Fibroblast of skin of abdomen (primary cell): Measurements from ENCODE around the gene GNG8.

Experiments used
- DNase-seq: peaks from one replicate; pipeline ENCODE4 v3.0.0-alpha.2; 2013

The GNG8 gene

GRCh38 chr19:46601318-46602224 is 34.4 kb downstream of the GNG8 start, which contains the start of gene CALM3:
CALM3 (plus strand) TSS chr19:46601330; CDS start chr19:46601435, 105 bp downstream.
- no peak for DNase-seq

GRCh38 chr19:46600384-46601317 is 35.4 kb downstream of the GNG8 start:
- DNase-seq, result peak; percentile 98

GRCh38 chr19:46599716-46600373 is 36.2 kb downstream of the GNG8 start:
- DNase-seq, result no peak

GRCh38 chr19:46598372-46598917 is 37.6 kb downstream of the GNG8 start:
- DNase-seq, result no peak

- DNase-seq, result no peak
Measured at GRCh38 chr19:46596008-46596407, 40.0 kb downstream of the GNG8 start.

- DNase-seq, result no peak
Measured at GRCh38 chr19:46591870-46592269, 44.1 kb downstream of the GNG8 start.

- DNase-seq, result no peak
Measured at GRCh38 chr19:46591254-46591653, 44.7 kb downstream of the GNG8 start.

GRCh38 chr19:46587861-46588260 is 48.1 kb downstream of the GNG8 start:
- no peak for DNase-seq

- DNase-seq, result no peak
Measured at GRCh38 chr19:46586294-46586693, 49.7 kb downstream of the GNG8 start.

GRCh38 chr19:46585539-46585938 is 50.5 kb downstream of the GNG8 start:
- no peak for DNase-seq
